Mesenchymal stem cell (in vitro differentiated cells and primary cell): ENCODE measurements around the gene BTG1. TPM values are rescaled to one million over a fixed set of nuclear protein-coding genes. Genes with fewer than 3 reads are reported as not detected.
A peak's percentile ranks its signal among the peaks of the same experiment; 100 is the strongest.

Experiments
- DNase-seq: peaks from one replicate; pipeline ENCODE4 v3.0.0-alpha.2; 2013
- H2AFZ ChIP-seq: one replicate; pipeline ENCODE4 v1.6.1; 2013; ENCODE audit warnings: low read depth, mild to moderate bottlenecking, control low read depth, inconsistent platforms, low read length, moderate library complexity
- H2AK5ac ChIP-seq: 2 replicates; pipeline ENCODE4 v1.6.1; 2013; ENCODE audit warnings: low read length, moderate library complexity, mild to moderate bottlenecking, inconsistent platforms; ENCODE audit not compliant: severe bottlenecking
- H2BK120ac ChIP-seq: one replicate; pipeline ENCODE4 v1.6.1; 2013; ENCODE audit warnings: low read depth, mild to moderate bottlenecking, inconsistent platforms, low read length, moderate library complexity
- H2BK12ac ChIP-seq, 2 experiments: one replicate each; pipeline ENCODE4 v1.6.1; 2013; ENCODE audit warnings: inconsistent platforms in 2 of 2, low read length in 2 of 2, mild to moderate bottlenecking in 2 of 2, moderate library complexity in 2 of 2, control low read depth in 1 of 2
- H2BK15ac ChIP-seq: one replicate; pipeline ENCODE4 v1.6.1; 2013; ENCODE audit warnings: mild to moderate bottlenecking, low read depth, inconsistent platforms; ENCODE audit not compliant: poor library complexity, severe bottlenecking
- H2BK5ac ChIP-seq: 2 replicates; pipeline ENCODE4 v1.6.1; 2013; ENCODE audit warnings: low read depth, mild to moderate bottlenecking, low read length, control low read depth, inconsistent platforms; ENCODE audit not compliant: poor library complexity, severe bottlenecking
- H3K14ac ChIP-seq, 2 experiments: one replicate each; pipeline ENCODE4 v1.6.1; 2013; ENCODE audit warnings: inconsistent platforms in 2 of 2, low read length in 2 of 2, control low read depth in 1 of 2, mild to moderate bottlenecking in 1 of 2, moderate library complexity in 1 of 2
- H3K18ac ChIP-seq, 2 experiments: one replicate each; pipeline ENCODE4 v1.6.1; 2013; ENCODE audit warnings: inconsistent platforms in 2 of 2, low read length in 2 of 2, control low read depth in 1 of 2, low read depth in 1 of 2, mild to moderate bottlenecking in 1 of 2
- H3K23ac ChIP-seq, 2 experiments: one replicate each; pipeline ENCODE4 v1.6.1; 2013; ENCODE audit warnings: inconsistent platforms in 2 of 2, low read length in 2 of 2, mild to moderate bottlenecking in 2 of 2, moderate library complexity in 2 of 2, control low read depth in 1 of 2
- H3K27ac ChIP-seq: 2 replicates; pipeline ENCODE4 v1.5.1; 2013; ENCODE audit warnings: mild to moderate bottlenecking, moderate library complexity, low read length, control low read depth, inconsistent platforms; ENCODE audit not compliant: poor library complexity, severe bottlenecking
- H3K27me3 ChIP-seq, 2 experiments: 2 replicates each; pipeline versions ENCODE4 v1.6.1 to v1.7.0; 2013; ENCODE audit warnings: low read length in 2 of 2, mild to moderate bottlenecking in 2 of 2, moderate library complexity in 2 of 2, control low read depth in 1 of 2, inconsistent platforms in 1 of 2; ENCODE audit not compliant: control insufficient read depth in 1 of 2, insufficient read depth in 1 of 2
- H3K36me3 ChIP-seq, 2 experiments: 2 replicates each; pipeline versions ENCODE4 v1.6.1 to v1.7.0; 2013; ENCODE audit warnings: low read length in 2 of 2, control low read depth in 1 of 2, inconsistent platforms in 1 of 2, low read depth in 1 of 2, mild to moderate bottlenecking in 1 of 2; ENCODE audit not compliant: insufficient read depth in 2 of 2, control insufficient read depth in 1 of 2
- H3K4ac ChIP-seq, 2 experiments: one replicate each; pipeline ENCODE4 v1.6.1; 2013; ENCODE audit warnings: inconsistent platforms in 2 of 2, low read length in 2 of 2, mild to moderate bottlenecking in 2 of 2, moderate library complexity in 2 of 2, control low read depth in 1 of 2, low read depth in 1 of 2
- H3K4me1 ChIP-seq: 2 replicates; pipeline ENCODE4 v1.6.1; 2013; ENCODE audit warnings: low read depth, low read length, control low read depth; ENCODE audit not compliant: control insufficient read depth, insufficient read depth
- H3K4me2 ChIP-seq: 2 replicates; pipeline ENCODE4 v1.6.1; 2013; ENCODE audit warnings: low read length, mild to moderate bottlenecking, inconsistent platforms; ENCODE audit not compliant: poor library complexity, severe bottlenecking
- H3K4me3 ChIP-seq, 2 experiments: 2 replicates each; pipeline versions ENCODE4 v1.5.1 to v1.7.0; 2013; ENCODE audit warnings: low read length in 2 of 2, mild to moderate bottlenecking in 2 of 2, control low read depth in 1 of 2, low read depth in 1 of 2; ENCODE audit not compliant: insufficient read depth in 1 of 2
- H3K79me1 ChIP-seq: replicated peaks from 2 replicates; pipeline ENCODE4 v1.6.1; 2013; ENCODE audit warnings: mild to moderate bottlenecking, control low read depth, low read length, inconsistent platforms; ENCODE audit not compliant: poor library complexity, severe bottlenecking
- H3K9ac ChIP-seq: 2 replicates; pipeline ENCODE4 v1.7.0; 2013; ENCODE audit warnings: mild to moderate bottlenecking, low read length, moderate library complexity
- H3K9me3 ChIP-seq: 2 replicates; pipeline ENCODE4 v1.7.0; 2013; ENCODE audit warnings: mild to moderate bottlenecking, low read length; ENCODE audit not compliant: control insufficient read depth
- H4K8ac ChIP-seq: one replicate; pipeline ENCODE4 v1.6.1; 2013; ENCODE audit warnings: inconsistent platforms, mild to moderate bottlenecking, low read length, moderate library complexity
- H4K91ac ChIP-seq: one replicate; pipeline ENCODE4 v1.6.1; 2013; ENCODE audit warnings: mild to moderate bottlenecking, low read length, inconsistent platforms
- WGBS: methylation state at CpG from one replicate; pipeline ENCODE4 v1.1.7; 2013; ENCODE audit warnings: mixed read lengths; 5-methylcytosine and 5-hydroxymethylcytosine counted together
- polyA plus RNA-seq, 2 experiments: library from polyadenylated mRNA; stranded (reverse); fragments of 200-250 nt; gene quantifications; one replicate each; pipeline ENCODE4 v1.2.3, GENCODE V29; 2013

The BTG1 gene, protein sequence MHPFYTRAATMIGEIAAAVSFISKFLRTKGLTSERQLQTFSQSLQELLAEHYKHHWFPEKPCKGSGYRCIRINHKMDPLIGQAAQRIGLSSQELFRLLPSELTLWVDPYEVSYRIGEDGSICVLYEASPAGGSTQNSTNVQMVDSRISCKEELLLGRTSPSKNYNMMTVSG
- polyA plus RNA-seq (2013, experiment 1 of 2), result 51.7 TPM
- 55.6 TPM for polyA plus RNA-seq (2013, experiment 2 of 2)

DNA sequence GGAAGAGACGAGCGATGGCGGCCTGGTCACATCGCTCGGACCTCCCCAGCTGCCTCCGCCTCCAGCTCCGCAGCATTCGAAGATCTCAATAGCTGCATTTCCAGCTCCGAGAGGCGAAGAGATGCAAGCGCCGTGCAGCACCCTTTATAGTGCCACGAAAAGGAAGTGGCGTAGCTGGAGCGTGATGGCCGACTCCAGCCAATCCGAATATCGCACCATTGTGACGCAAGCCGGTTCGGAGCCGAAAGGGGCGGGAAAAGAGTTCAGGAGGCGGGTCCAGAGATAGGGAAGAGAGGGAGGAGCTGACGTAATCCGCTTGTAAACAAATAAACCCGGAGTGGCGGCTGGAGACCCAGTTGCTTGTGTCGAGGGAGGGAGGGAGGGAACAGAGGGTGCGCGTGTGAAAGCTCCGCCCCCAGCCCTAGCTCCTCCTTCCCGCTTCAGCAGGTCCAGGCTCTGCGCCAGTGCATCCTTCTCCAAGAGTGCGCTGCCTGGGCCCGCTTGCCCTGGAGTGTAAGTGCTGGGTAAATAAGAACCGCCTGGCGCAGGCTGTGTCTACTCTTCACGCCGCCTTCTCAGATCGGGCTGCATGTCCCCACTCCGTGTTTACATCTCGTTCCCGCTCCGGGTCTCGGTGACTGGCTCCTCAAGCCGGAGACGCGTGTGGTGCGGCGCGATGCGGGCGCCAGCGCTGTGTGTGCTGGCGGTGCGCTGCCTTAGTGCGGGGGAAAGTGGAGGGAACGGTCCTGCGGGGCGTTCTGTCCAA, at the start of gene BTG1:
Gene BTG1, minus strand, starts transcription at position 116 of the 766 bp plus-strand sequence. CDS start 311 bp downstream, outside the sequence.
- Histone ChIP-seq H3K4ac (peak within 1 kb of the TSS; percentile 87 to 99), H3K18ac (peak within 1 kb of the TSS; percentile 99 to 100), H2BK15ac (peak within 1 kb of the TSS; percentile 80), H2BK120ac (peak within 1 kb of the TSS; percentile 93), H2BK5ac (peak within 1 kb of the TSS; percentile 70), H3K14ac (peak within 1 kb of the TSS; percentile 57 to 94), H3K9ac (peak within 1 kb of the TSS; percentile 95), H3K27me3 (no peaks in the 10 kb centered on the region), H4K91ac (peak within 1 kb of the TSS; percentile 93), H3K27ac (peak within 1 kb of the TSS; percentile 83), H4K8ac (peak within 1 kb of the TSS; percentile 87), H3K4me2 (peak within 1 kb of the TSS; percentile 94), H2AFZ (peak within 1 kb of the TSS; percentile 51), H2BK12ac (peak within 1 kb of the TSS; percentile 39 to 81), H3K23ac (peak within 1 kb of the TSS; percentile 97 to 100), H3K9me3 (no peaks in the 10 kb centered on the region), H3K79me1 (no peaks in the 10 kb centered on the region), H2AK5ac (no peak within 1 kb of the TSS), H3K36me3 (peaks cover 3 to 30% of the 10 kb centered on the region in 2 experiments), H3K4me1 (peaks cover 2% of the 10 kb centered on the region), H3K4me3 (peak within 1 kb of the TSS; percentile 94 to 99)
- WGBS, result under 1% methylated on average over 55 of the region's 61 CpGs
- DNase-seq, result peak; percentile 100

DNA sequence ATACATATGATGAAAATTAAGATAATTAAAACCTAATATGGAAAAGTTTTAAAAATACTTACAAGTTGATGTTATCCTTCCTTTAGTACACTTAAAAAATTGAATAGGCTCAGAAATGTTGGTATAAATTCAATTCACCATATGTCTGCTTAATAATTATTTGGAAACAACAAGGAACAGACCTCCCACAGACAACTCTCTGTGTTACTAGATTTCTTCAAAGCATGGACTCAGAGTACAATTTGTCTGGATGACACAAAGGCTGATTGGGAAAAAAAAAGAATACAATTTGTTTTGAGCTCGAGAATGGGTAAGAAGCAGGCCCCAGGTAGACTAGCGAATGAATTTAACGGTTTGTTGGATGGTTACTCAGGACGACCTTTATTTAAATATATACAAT, 48.9 kb upstream of the BTG1 start:
- H3K4ac ChIP-seq, result no peak overlapping the region
- H3K18ac ChIP-seq, result no peak overlapping the region
- WGBS, result 94% methylated on average over 4 of the region's 4 CpGs

DNA sequence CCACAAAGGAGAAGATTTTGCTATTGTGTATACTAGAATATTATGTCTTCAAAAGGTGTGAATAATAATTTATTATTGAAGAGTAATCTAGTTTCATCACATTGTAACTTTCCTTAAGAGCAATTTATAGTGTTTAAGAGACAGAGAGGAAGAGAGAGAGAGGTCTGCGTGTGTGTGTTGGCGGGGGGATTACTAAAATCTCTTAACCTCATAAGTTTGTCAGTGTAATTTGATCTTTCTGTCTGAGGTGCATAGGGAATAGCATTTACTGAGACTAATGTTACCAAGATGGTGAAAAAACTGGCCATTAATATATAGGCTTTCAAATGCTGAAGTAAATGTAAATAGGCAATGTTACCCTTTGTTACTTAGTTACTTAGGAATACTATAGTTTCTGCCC, 48.2 kb upstream of the BTG1 start:
- WGBS, result 85% methylated on average over 2 of the region's 2 CpGs

More for the DNA sequence above, 48.9 kb upstream of the BTG1 start:
- Histone ChIP-seq H3K79me1 (no peaks in the 10 kb centered on the region), H2BK12ac (no peak overlapping the region), H3K36me3 (no peaks in the 10 kb centered on the region), H3K23ac (no peak overlapping the region), H3K27ac (no peak overlapping the region), H3K4me2 (no peak overlapping the region), H4K8ac (no peak overlapping the region), H2BK120ac (no peak overlapping the region), H3K14ac (no peak overlapping the region), H4K91ac (no peak overlapping the region), H2BK5ac (no peak overlapping the region), H3K4me3 (no peak overlapping the region), H2AFZ (no peak overlapping the region), H2BK15ac (no peak overlapping the region), H3K27me3 (no peaks in the 10 kb centered on the region), H2AK5ac (no peak overlapping the region), H3K9me3 (peaks cover 11% of the 10 kb centered on the region), H3K4me1 (no peaks in the 10 kb centered on the region), H3K9ac (no peak overlapping the region)
- DNase-seq, result no peak

DNA sequence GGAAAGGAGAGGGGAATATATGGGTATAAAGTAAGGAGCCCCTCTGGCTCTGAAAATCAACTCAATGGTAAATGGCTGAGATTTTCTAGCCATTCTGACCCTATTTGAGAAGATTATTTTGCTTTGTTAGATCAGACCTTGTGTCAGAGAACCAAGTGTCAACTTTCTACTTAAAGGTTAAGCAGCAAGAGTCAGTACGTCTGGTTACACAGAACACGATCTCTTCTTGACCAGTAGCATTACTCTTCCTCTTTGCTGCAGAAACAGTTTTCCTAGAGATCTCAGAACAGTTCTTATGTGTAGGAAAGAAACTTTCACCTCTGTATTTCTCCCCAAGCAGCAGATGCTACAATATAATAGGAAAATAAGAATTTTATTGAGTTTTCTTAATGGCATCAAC, 47.4 kb upstream of the BTG1 start:
- Histone ChIP-seq H2AK5ac (no peak overlapping the region), H2AFZ (no peak overlapping the region), H3K9ac (no peak overlapping the region), H2BK120ac (no peak overlapping the region), H3K18ac (no peak overlapping the region), H3K27me3 (no peaks in the 10 kb centered on the region), H4K8ac (no peak overlapping the region), H3K36me3 (no peaks in the 10 kb centered on the region), H3K23ac (no peak overlapping the region), H3K4me2 (no peak overlapping the region), H2BK5ac (no peak overlapping the region), H3K9me3 (peaks cover 11% of the 10 kb centered on the region), H3K27ac (no peak overlapping the region), H2BK15ac (no peak overlapping the region), H3K4me1 (no peaks in the 10 kb centered on the region), H3K79me1 (no peaks in the 10 kb centered on the region), H3K4me3 (no peak overlapping the region), H4K91ac (no peak overlapping the region), H2BK12ac (no peak overlapping the region), H3K14ac (no peak overlapping the region), H3K4ac (no peak overlapping the region)
- WGBS, result 100% methylated on average over 1 of the region's 2 CpGs
- peak; percentile 5 for DNase-seq

More for the DNA sequence above, 48.2 kb upstream of the BTG1 start:
- no peak overlapping the region for H2BK15ac ChIP-seq
- H2AFZ ChIP-seq, result no peak overlapping the region
- H2BK5ac ChIP-seq, result no peak overlapping the region
- H3K14ac ChIP-seq, result no peak overlapping the region
- no peaks in the 10 kb centered on the region for H3K27me3 ChIP-seq
- H3K36me3 ChIP-seq, result no peaks in the 10 kb centered on the region
- H3K27ac ChIP-seq, result no peak overlapping the region
- H3K9ac ChIP-seq, result no peak overlapping the region
- no peak overlapping the region for H4K8ac ChIP-seq
- H3K18ac ChIP-seq, result no peak overlapping the region
- DNase-seq, result no peak
- no peak overlapping the region for H3K4me3 ChIP-seq
- no peak overlapping the region for H3K23ac ChIP-seq
- H2AK5ac ChIP-seq, result no peak overlapping the region
- H3K79me1 ChIP-seq, result no peaks in the 10 kb centered on the region
- H3K4me1 ChIP-seq, result no peaks in the 10 kb centered on the region
- no peak overlapping the region for H2BK12ac ChIP-seq
- no peak overlapping the region for H2BK120ac ChIP-seq
- H4K91ac ChIP-seq, result no peak overlapping the region
- H3K4ac ChIP-seq, result no peak overlapping the region
- no peak overlapping the region for H3K4me2 ChIP-seq
- H3K9me3 ChIP-seq, result peaks cover 11% of the 10 kb centered on the region
